ENCODE measurements around the gene OGT.
"Not testable (repeated sequence)": the region's sequence is repeated elsewhere in the genome, so short reads cannot be mapped to it uniquely, and the experiment has no call there.

DNA sequence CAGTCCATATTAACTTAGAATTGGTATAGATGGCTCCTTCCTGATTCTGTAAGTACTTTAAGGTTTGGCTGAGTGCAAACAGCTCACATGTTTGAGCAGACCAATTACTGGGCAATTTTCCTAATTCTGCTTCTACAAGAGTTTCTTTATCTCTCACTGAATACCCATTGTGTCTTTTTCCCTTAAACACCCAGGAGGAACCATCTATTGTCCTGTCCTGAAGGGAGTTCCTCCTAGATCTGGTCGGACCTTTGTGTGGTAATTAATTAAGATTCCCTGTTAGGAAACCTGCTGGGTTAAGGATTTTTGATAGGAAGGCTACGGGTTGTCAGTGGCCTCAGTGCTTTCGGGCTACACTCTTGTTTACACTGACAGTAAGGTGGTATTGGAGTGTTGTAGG is 36.9 kb upstream of the OGT start:
- TF ChIP-seq, protein P1, sequence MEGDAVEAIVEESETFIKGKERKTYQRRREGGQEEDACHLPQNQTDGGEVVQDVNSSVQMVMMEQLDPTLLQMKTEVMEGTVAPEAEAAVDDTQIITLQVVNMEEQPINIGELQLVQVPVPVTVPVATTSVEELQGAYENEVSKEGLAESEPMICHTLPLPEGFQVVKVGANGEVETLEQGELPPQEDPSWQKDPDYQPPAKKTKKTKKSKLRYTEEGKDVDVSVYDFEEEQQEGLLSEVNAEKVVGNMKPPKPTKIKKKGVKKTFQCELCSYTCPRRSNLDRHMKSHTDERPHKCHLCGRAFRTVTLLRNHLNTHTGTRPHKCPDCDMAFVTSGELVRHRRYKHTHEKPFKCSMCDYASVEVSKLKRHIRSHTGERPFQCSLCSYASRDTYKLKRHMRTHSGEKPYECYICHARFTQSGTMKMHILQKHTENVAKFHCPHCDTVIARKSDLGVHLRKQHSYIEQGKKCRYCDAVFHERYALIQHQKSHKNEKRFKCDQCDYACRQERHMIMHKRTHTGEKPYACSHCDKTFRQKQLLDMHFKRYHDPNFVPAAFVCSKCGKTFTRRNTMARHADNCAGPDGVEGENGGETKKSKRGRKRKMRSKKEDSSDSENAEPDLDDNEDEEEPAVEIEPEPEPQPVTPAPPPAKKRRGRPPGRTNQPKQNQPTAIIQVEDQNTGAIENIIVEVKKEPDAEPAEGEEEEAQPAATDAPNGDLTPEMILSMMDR (IDR thresholded peaks at IDR 0.05; ENCODE audit: low read depth, low read length): not testable (repeated sequence)
- TF ChIP-seq POLR2A (IDR thresholded peaks at IDR 0.05; ENCODE audit: extremely low read depth, insufficient read length): not testable (repeated sequence)
